H1 (cell line): ENCODE data around the gene ZFP91. TPM values are rescaled to one million over a fixed set of nuclear protein-coding genes. Genes with fewer than 3 reads are reported as not detected.

Source experiments
- BRCA1 ChIP-seq: IDR thresholded peaks from 2 replicates; pipeline ENCODE4 v1.6.1; 2012; ENCODE audit warnings: low read depth, low read length, improper control_type of control experiment
- CHD2 ChIP-seq: IDR thresholded peaks from 2 replicates; pipeline ENCODE4 v1.6.1; 2012; ENCODE audit warnings: low read length, improper control_type of control experiment
- CREB1 ChIP-seq: IDR thresholded peaks from 2 replicates; pipeline ENCODE4 v1.6.1; 2012; ENCODE audit warnings: inconsistent platforms
- EP300 ChIP-seq, 2 experiments: IDR thresholded peaks; 1 replicate in 1 of 2; 2 replicates in 1 of 2; pipeline ENCODE4 v1.6.1; 2011 to 2012; ENCODE audit warnings: low read depth in 2 of 2, low read length in 2 of 2, mild to moderate bottlenecking in 2 of 2, borderline replicate concordance in 1 of 2, inconsistent platforms in 1 of 2, moderate library complexity in 1 of 2
- EZH2 ChIP-seq: fragments of 200-600 bp; sonication (generic); IDR thresholded peaks from 2 replicates; pipeline ENCODE4 v1.7.1; 2012; ENCODE audit warnings: low read depth, mild to moderate bottlenecking, moderate library complexity, low read length, inconsistent platforms; ENCODE audit not compliant: severe bottlenecking
- FOSL1 ChIP-seq: IDR thresholded peaks from 2 replicates; pipeline ENCODE4 v1.6.1; 2011; ENCODE audit warnings: mild to moderate bottlenecking, low read depth, low read length, moderate library complexity; ENCODE audit not compliant: insufficient read depth
- KDM4A ChIP-seq: IDR thresholded peaks from one replicate; pipeline ENCODE4 v1.7.1; 2012; ENCODE audit warnings: low read depth, mild to moderate bottlenecking, moderate library complexity, low read length, inconsistent platforms; ENCODE audit not compliant: severe bottlenecking
- NRF1 ChIP-seq: IDR thresholded peaks from 2 replicates; pipeline ENCODE4 v1.6.1; 2011; ENCODE audit warnings: mild to moderate bottlenecking, low read depth, low read length, improper control_type of control experiment
- PHF8 ChIP-seq: fragments of 200-600 bp; sonication (generic); conservative IDR thresholded peaks from 2 replicates; pipeline ENCODE4 v1.7.1; 2012; ENCODE audit warnings: low read depth, mild to moderate bottlenecking, inconsistent platforms, low read length, moderate library complexity
- POLR2A ChIP-seq, 2 experiments: IDR thresholded peaks; 1 replicate in 1 of 2; 2 replicates in 1 of 2; pipeline ENCODE4 v1.6.1; 2011; ENCODE audit warnings: low read depth in 2 of 2, low read length in 2 of 2, mild to moderate bottlenecking in 2 of 2; ENCODE audit errors: control extremely low read depth in 1 of 2
- RBBP5 ChIP-seq: IDR thresholded peaks from 2 replicates; pipeline ENCODE4 v1.7.1; 2012; ENCODE audit warnings: low read depth, mild to moderate bottlenecking, inconsistent platforms, low read length, moderate library complexity, borderline replicate concordance
- RXRA ChIP-seq: IDR thresholded peaks from 2 replicates; pipeline ENCODE4 v1.6.1; 2011; ENCODE audit warnings: low read depth, mild to moderate bottlenecking, low read length, moderate library complexity; ENCODE audit not compliant: insufficient read depth
- SAP30 ChIP-seq: fragments of 300-600 bp; sonication (generic); IDR thresholded peaks from 2 replicates; pipeline ENCODE4 v1.7.1; 2012; ENCODE audit warnings: low read length, moderate library complexity, mild to moderate bottlenecking, inconsistent platforms; ENCODE audit not compliant: insufficient read depth, insufficient replicate concordance
- SIRT6 ChIP-seq: IDR thresholded peaks from one replicate; pipeline ENCODE4 v1.7.1; 2012; ENCODE audit warnings: low read length, inconsistent platforms
- SIX5 ChIP-seq: IDR thresholded peaks from 2 replicates; pipeline ENCODE4 v1.6.1; 2011; ENCODE audit warnings: mild to moderate bottlenecking, low read depth, low read length
- SP1 ChIP-seq: IDR thresholded peaks from 2 replicates; pipeline ENCODE4 v1.6.1; 2011; ENCODE audit warnings: low read depth, low read length
- TAF7 ChIP-seq: optimal IDR thresholded peaks from 2 replicates; pipeline ENCODE3; 2011; ENCODE audit warnings: low read depth, mild to moderate bottlenecking, inconsistent platforms, low read length, moderate library complexity, borderline replicate concordance
- TBP ChIP-seq: IDR thresholded peaks from 2 replicates; pipeline ENCODE4 v1.6.1; 2011; ENCODE audit warnings: low read depth, low read length, improper control_type of control experiment
- TEAD4 ChIP-seq: IDR thresholded peaks from 2 replicates; pipeline ENCODE4 v1.6.1; 2012; ENCODE audit warnings: low read depth, low read length, inconsistent platforms, mixed read lengths
- polyA plus RNA-seq, 7 experiments: library from polyadenylated mRNA; depleted of rRNA in 3 of 7; stranded (reverse) in 5 of 7; unstranded in 2 of 7; fragments of >200 nt in 5 of 7; fragments of 200-250 nt in 2 of 7; gene quantifications; 1 replicate in 5 of 7; 2 replicates in 1 of 7; 4 replicates in 1 of 7; pipeline versions ENCODE4 v1.2.1 to v1.2.3, GENCODE V29; 2011 to 2013; ENCODE audit warnings: missing spikeins in 2 of 7, mixed read lengths in 2 of 7
- total RNA-seq: library from RNA; stranded (reverse); fragmentation: NEBNext Ultra II Directional; extraction: Animal tissue kit (Norgen Biotek cat#: 25700); gene quantifications from 2 replicates; pipeline ENCODE4 v1.2.1, GENCODE V29; 2021

The ZFP91 gene
- total and polyA plus RNA-seq, 2 of the 8 experiments (the other 6 are each of a cell fraction or from before 2014, with no cell fraction given), result 10.7 to 29.0 TPM

DNA sequence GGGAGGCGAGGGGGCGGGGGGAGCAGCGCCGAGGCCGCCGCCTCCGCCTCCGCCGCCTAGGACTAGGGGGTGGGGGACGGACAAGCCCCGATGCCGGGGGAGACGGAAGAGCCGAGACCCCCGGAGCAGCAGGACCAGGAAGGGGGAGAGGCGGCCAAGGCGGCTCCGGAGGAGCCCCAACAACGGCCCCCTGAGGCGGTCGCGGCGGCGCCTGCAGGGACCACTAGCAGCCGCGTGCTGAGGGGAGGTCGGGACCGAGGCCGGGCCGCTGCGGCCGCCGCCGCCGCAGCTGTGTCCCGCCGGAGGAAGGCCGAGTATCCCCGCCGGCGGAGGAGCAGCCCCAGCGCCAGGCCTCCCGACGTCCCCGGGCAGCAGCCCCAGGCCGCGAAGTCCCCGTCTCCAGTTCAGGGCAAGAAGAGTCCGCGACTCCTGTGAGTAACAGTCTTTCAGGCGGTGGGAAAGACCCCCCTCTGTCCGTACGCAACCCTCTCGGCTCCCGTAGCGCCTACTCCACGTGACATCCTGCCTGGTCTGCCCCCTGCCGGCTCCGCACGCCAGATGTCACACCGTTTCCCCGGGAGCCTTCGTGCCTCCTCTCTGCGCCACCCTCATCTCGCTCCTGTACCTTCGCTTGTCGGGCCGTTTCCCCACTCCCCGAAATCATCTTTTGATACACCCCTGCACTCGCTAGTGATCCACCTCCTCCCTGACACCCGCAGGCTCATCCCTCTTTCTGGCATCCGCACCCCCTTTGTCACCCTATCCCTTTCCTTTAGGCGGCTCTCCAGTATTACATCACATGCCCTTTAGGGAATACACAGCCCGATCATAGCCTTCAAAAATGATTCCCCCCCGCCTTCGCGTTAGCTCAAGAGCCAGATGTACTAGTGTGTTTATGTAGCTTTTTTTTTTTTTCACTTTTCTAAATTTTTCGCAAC, 598 bp downstream of the ZFP91 start (continued):
- TF ChIP-seq KDM4A (peak; percentile 38), TBP (peak; percentile 72; the same call in 1 of the 2 replicates), PHF8 (peak; percentile 76), SIRT6 (no peak), RXRA (no peak), POLR2A (IDR thresholded peaks at IDR 0.05; ENCODE audit: control extremely low read depth in 1 of 2, low read depth in 2 of 2, low read length in 2 of 2) (peak; percentile 63 to 94), BRCA1 (no peak), TAF7 (no peak), SP1 (0 out of 2 replicates have a peak, but pooled peaks have one; percentile 9), SAP30 (peak; percentile 96), CREB1 (peak; percentile 63; the same call in 1 of the 2 replicates), EP300 (IDR thresholded peaks at IDR 0.05; ENCODE audit: borderline replicate concordance in 1 of 2, low read depth in 2 of 2, low read length in 2 of 2) (no peak; a peak in 1 of 3 replicates), NRF1 (no peak), FOSL1 (no peak), SIX5 (no peak), EZH2 (no peak), TEAD4 (no peak), CHD2 (0 out of 2 replicates have a peak, but pooled peaks have one; percentile 30), RBBP5 (peak; percentile 84)
